Activated CD4-positive, alpha-beta T cell treated with anti-CD3 and anti-CD28 coated beads for 1 hour (primary cell): ENCODE results near the gene NRGN.
A peak's percentile ranks its signal among the peaks of the same experiment; 100 is the strongest.

Experiments
- DNase-seq: peaks from one replicate; pipeline ENCODE4 v3.0.0-alpha.2; 2020

NRGN gene

GRCh38 chr11:124742555-124742954 lies 2.8 kb downstream of the NRGN start:
- DNase-seq, result no peak

DNA sequence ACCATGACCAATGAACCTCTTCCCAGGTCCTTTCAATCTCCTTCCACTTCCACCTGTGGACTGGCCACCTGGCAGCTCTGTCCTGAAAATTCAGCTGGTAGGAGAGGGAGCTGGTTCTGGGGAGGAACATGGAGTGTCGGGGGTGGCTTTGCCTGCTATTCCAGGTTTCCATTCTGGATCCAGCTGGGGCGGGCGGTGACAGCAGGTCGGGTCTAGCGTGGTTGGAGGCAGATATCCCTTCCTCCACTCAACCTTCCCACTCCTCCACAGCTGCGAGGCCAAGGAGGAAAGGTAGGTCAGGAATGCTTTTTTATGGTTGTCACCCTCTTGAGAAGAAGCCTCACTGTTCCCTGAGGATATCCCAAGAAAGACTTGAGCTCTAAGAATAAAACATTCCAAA lies 3.3 kb downstream of the NRGN start:
- no peak for DNase-seq

GRCh38 chr11:124745270-124745834 lies 5.6 kb downstream of the NRGN start:
- DNase-seq, result no peak

GRCh38 chr11:124745835-124746620 lies 6.3 kb downstream of the NRGN start:
- no peak for DNase-seq

GRCh38 chr11:124746621-124747243 lies 7.0 kb downstream of the NRGN start:
- DNase-seq, result peak; percentile 63

DNA sequence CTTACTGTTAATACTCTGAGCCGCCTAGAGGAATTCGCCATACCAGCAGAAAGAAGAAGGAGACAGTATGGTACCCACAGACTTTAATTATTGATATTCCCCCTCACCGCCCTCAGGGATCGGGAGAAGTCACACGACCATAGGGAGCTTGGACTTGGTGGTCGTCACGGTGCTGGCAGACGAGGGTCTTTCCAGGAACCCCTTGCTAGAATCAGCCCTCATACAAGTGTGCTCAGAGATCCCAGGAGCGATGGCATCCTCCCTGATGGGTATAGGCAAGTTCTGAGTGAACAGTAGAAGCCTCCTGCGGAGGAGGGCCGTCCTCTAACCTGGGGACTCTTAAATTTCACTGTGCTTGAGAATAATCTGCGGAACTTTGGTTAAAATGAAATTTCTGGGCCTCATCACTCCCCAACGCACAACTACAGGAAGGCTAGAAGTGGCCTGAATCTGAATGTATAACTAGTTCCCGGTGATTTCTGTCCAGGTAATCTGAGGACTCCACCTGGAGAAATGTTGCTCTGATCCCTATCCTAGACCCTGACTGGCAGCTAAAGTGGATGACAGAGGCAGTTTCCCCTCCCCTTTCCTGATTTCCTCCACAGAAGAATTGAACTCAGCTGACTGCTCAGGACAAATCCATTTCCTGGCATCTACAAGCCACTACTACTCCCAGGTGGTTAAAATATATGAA lies 7.8 kb downstream of the NRGN start:
- no peak for DNase-seq

GRCh38 chr11:124748100-124748418 lies 8.3 kb downstream of the NRGN start:
- DNase-seq, result no peak

- no peak for DNase-seq
Measured at GRCh38 chr11:124748481-124749343, 9.0 kb downstream of the NRGN start.

- no peak for DNase-seq
Measured at GRCh38 chr11:124749912-124750311, 10.2 kb downstream of the NRGN start.

DNA sequence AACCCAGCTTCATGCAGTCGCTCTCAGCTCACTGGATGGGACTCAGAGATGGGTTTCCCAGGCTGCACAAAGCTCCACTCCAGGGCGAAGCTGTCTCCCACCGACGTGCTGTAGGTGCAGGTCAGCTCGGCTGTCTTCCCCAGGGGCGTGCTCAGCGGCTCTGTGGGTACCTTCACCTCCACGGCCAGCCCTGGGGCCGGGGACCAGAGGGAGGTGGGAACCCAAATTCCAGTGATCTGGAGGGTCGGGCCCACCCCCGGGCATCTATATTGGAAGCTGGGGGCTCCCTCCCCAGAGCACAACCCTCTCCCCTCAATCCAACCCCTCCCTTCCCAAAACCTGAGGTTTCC lies 11.6 kb downstream of the NRGN start:
- DNase-seq, result no peak

DNA sequence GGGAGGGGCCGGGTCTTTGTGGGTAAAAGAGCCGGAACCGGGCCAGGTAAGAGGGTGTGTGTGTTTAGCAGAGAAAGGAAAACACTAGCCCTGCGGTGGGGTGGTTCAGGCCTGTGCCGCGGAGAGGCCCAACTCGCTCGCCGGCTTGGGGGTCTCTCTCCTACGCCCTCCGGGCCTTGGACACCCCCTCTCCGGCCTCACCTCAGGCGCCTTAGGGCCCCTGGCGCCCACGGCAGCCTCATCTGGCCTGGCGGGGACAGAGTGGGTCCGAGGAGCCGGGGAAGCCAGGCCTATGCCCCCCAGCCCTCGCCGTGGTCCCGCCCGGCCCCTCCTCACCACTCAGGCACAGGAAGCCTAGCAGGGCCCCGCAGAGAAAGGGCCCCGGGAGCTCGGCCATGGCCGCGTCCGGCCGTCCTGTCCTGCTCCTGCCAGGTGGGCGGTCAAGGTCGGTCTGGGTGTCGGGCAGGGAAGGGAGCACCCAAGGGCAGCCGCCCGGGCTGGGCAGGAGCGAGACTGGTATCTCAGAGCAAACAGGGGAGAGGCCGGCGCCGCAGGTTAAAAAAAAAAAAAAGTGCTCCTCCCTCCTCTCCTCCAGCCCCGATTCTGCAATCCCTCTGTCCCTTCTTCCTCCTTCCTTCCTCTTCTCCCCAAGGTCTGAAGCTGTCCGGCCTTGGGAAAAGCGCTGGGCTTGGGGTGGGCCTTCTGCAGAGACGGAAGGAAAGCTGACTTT lies 12.2 kb downstream of the NRGN start, which contains the start of gene VSIG2:
Gene VSIG2, minus strand, starts transcription at position 515 of the 730 bp plus-strand sequence. Its CDS starts 118 bp downstream, at position 397.
- DNase-seq, result no peak

GRCh38 chr11:124752471-124753102 lies 12.8 kb downstream of the NRGN start:
- DNase-seq, result no peak

GRCh38 chr11:124753205-124753604 lies 13.5 kb downstream of the NRGN start:
- DNase-seq, result no peak

DNA sequence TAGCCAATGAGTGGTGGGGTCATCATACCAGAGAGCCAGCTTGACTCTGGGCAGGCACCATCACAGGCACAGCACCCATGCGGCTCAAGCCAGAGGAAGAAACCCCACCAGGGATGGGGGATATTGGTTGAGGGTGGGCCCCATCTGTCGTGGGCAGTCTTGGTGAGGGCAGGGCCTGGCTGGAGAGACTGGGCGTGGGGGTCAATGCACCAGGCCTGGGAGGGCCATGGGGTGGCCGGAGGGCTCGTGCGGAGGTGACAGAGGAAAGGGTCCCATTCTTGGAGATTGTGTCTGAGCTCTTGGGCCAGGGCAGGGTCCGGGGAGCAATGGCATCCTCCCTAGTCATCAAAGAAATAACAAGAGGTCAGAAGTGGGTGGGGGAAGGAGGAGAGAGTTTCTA lies 13.9 kb downstream of the NRGN start:
- no peak for DNase-seq

DNA sequence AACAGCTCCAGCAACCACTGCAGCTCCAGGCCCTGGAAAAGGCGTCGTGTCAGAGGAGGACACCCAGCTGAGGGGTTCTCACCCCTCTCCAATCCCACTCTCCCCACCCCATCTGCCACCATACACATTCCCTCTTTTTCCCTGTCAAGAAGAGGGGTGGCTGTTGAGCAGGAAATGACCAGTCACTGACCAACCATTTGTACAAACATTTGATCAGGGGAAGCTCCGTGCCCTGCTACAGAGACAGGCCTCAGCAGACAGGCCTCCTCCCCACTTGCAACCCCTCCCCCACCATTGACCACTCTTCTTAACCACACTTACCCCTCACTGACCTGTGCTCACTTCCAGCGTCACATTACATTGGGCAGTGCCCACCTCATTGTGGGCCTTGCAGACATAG lies 14.6 kb downstream of the NRGN start:
- DNase-seq, result no peak

DNA sequence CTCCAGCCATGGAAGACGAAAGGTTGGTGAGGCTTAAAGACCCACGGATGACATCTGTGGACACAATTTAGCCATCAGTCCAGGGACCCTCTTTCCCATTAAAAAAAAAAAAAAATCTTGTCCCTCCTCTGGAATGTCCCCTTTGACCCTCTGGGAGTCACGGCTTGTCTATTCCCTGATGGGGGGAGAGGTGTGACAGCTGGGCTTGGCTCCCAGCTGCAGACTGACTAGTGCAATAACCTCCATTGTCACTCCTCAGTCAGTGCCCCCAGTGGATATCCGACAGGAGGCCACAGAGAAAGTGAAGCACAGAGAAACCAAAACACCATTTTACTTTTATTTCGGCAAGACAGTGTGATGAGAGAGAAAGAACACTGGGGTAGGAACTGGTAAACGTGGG lies 15.0 kb downstream of the NRGN start:
- DNase-seq, result no peak

DNA sequence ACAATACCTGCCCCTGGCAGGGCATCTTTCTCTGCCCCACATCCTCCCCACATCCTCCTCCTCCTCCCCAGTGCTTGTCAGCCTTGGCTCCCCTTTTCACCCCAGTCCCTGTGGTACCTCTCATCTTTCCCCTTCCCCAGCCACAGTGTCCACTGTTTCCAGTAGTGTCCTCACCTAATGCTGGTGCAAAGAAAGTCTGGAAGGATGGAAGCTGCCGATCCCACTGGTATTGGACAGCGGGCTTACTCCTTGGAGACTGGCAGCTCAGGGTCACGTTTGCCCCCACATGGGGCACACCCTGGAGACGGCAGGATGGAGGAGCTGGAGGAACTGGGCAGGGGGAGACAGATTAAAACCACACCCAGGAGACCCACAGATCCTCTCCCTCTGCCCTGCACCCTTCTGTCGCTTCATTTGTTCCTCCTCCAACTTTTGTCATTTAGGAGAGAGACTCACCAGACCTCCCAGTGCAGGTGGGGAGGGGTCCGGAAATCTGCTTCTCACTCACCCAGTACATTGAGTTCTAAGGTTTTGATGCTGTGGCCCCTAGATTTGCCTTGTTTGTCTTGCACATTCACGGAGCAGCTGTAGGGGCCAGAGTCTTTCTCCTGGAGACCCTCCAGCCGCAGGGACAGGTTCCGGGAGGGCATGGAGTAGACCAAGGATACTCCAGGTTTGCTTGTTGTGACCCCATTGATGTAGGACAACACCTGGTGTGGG lies 16.5 kb downstream of the NRGN start:
- no peak for DNase-seq

DNA sequence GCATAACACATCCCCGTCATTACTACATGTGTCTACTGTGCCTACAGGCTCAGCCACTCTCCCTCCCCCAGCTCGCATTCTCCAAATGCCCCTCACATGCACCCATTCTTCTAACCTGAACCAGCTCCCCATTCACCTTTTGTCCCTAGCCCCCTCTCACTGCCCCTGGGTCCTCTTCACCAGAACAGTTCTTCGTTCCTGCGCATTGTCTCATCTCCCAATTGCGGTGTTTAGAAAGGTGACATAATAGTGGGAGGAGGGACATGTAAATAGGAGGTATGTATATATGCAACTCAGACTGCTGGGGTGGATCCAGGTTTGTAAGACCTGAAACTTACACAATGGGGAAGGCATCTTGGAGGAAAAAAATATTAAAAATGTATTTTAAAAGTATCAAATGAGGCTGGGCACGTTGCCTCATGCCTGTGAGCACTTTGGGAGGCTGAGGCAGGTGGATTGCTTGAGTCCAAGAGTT lies 17.0 kb downstream of the NRGN start:
- no peak for DNase-seq

DNA sequence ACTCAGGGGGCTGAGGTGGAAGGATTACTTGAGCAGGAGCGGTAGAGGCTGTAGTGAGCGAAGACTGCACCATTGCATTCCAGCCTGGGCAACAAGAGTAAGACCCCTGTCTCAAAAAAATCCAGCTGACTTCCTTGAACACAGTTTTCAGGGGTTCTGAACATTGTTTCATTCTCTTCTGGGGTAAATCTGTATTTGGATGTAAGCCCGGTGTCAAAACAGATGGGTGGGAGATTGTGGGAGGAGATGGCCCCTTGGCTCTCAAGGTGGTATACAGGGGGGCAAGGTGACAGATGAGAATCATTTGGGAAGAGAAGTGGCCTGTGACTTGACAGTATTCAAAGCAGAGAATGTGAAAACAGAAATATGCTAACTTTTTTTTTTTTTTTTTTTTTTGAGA lies 17.6 kb downstream of the NRGN start:
- no peak for DNase-seq

DNA sequence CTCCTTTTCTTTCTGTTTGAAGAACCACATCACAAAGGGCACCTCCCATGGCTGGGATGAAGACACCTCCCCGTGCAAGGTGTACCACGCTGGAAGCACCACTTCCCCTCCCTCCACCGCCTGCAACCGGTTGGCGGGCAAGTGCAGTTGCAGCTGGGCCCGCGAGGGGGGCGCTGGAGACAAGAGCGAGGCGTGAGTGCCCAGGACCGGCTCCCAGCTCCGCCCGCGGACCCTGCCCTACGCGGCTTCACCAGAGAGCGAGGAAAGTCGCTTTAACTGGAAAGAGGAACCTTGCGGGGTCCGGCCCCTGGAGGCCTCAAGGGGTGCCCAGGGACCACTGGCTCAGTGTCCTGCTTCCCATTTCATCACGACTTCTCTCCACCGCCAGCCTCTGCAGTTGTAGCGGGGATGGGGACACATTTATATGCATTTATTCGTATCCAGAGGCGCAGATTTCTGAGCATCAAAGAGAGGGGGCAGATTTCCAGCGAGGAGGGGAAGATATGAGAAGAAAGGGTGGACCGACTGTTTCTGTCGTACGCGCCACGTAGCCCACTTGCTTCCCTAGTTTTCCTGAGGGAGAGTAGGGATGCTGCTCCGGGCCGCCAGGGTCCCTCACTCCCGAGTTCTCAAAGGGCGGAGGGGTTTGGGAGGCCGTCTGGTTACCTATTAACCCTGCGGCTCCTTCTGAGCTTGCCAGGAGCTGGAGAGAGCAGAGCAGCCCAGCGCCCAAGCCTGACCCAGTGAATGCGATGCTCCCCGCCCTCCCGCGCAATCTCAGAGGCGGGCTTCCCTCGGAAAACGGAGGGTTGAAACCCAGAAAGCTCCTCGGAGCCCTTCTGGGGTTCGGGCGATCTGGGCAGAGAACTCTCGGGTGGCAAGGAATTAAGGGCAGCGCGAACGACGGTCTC lies 18.9 kb downstream of the NRGN start:
- DNase-seq, result peak; percentile 42
